ENCODE results near the gene IL27RA.
"Not testable (repeated sequence)": the region's sequence is repeated elsewhere in the genome, so short reads cannot be mapped to it uniquely, and the experiment has no call there.

IL27RA gene

GRCh38 chr19:14035706-14036105 is 4.1 kb downstream of the IL27RA start:
- H3K4me3 ChIP-seq (ENCODE audit: low read depth, low read length), result no peak overlapping the region
- DNase-seq (ENCODE audit: low read depth), result no peak
- TF ChIP-seq CTCF (IDR thresholded peaks at IDR 0.05; ENCODE audit: low read depth, low read length, missing control alignments), result no peak

- no peak for TF ChIP-seq CTCF (IDR thresholded peaks at IDR 0.05; ENCODE audit: low read depth, low read length, missing control alignments)
- H3K4me3 ChIP-seq (ENCODE audit: low read depth, low read length), result no peak overlapping the region
- no peak for DNase-seq (ENCODE audit: low read depth)
Observed at GRCh38 chr19:14039181-14039580, 7.6 kb downstream of the IL27RA start.

- peak; percentile 72 for TF ChIP-seq CTCF (IDR thresholded peaks at IDR 0.05; ENCODE audit: low read depth, low read length, missing control alignments)
Observed at GRCh38 chr19:14042659-14043608, 11.4 kb downstream of the IL27RA start.

GRCh38 chr19:14047866-14048265 is 16.3 kb downstream of the IL27RA start:
- DNase-seq (ENCODE audit: low read depth); H3K4me3 ChIP-seq (ENCODE audit: low read depth, low read length): not testable (repeated sequence)

More at GRCh38 chr19:14042659-14043608, 11.4 kb downstream of the IL27RA start:
- not testable (repeated sequence) for H3K4me3 ChIP-seq (ENCODE audit: low read depth, low read length); DNase-seq (ENCODE audit: low read depth)

GRCh38 chr19:14048443-14049153 is 17.0 kb downstream of the IL27RA start:
- peak; percentile 99 for TF ChIP-seq CTCF (IDR thresholded peaks at IDR 0.05; ENCODE audit: low read depth, low read length, missing control alignments)
- DNase-seq (ENCODE audit: low read depth), result no peak
- H3K4me3 ChIP-seq (ENCODE audit: low read depth, low read length), result no peak overlapping the region

- no peak for DNase-seq (ENCODE audit: low read depth)
- TF ChIP-seq CTCF (IDR thresholded peaks at IDR 0.05; ENCODE audit: low read depth, low read length, missing control alignments), result no peak
- H3K4me3 ChIP-seq (ENCODE audit: low read depth, low read length), result no peak overlapping the region
Observed at GRCh38 chr19:14050512-14050911, 18.9 kb downstream of the IL27RA start.

- not testable (repeated sequence) for DNase-seq (ENCODE audit: low read depth); H3K4me3 ChIP-seq (ENCODE audit: low read depth, low read length)
Observed at GRCh38 chr19:14050961-14051360, 19.4 kb downstream of the IL27RA start.
